ENCODE results near the gene KIAA0930. TPM values are rescaled to one million over a fixed set of nuclear protein-coding genes. Genes with fewer than 3 reads are reported as not detected.

KIAA0930 gene
- total RNA-seq (2021) (54.8 and 64.2 TPM in 2 replicates), Bru-seq, nascent RNA (percentile 52 among the genes with signal in this experiment), BruChase-seq, experiment 1, labeled RNA remaining after a 2-hour chase (percentile 57 among the genes with signal in this experiment), BruChase-seq, experiment 2, labeled RNA remaining after a 6-hour chase (percentile 68 among the genes with signal in this experiment)
- long read RNA-seq, full-length matches to known transcripts = 116 of 146 reads
- long read RNA-seq, partial matches to known transcripts = 15 of 146 reads
- long read RNA-seq, other reads (novel, unspliced or antisense) = 15 of 146 reads

DNA sequence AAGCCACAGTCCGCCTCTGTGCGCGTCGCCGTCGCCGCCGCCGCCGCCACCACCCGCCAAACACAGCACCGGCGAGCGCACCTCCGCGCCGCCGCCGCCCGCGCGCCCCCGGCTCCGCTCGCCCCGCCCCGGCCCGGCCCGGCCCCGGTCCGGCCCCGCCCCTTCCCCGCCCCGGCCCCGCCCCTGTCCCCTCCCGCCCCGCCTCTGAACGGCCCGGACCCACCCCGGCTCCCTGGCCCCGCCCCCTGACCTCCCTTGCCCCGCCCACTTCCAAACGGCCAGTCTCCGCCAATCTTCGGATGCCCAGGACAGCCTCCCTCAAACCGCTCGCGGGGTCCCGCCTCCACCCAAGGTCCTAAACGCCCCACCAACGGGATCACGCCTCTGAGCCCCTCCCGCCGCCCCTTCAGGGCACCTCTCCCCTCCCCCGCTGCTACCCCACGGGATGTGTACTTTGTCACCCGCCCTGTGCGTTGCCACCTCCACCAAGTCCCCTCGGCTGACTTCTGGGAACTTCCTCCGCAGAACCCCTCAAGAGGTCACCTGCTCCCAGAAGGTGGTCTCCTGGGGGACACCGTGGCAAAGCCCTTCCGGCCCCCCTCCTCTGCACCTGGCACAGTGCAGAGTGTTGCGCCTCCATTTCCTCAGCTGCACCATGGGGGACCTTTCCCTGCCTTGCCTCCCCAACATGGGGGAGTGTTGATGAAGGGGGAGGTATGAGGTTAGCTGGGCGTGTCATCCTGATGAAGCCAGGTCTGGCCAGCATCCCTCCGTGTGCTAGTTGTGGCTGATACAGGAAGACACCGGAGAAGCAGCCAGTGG lies at the start of gene KIAA0930:
TSS of gene KIAA0930 (minus strand) at position 85 of the 822 bp plus-strand sequence. CDS start 191 bp downstream, outside the sequence.
- BruUV-seq (replicated peaks) = no TSS peak

DNA sequence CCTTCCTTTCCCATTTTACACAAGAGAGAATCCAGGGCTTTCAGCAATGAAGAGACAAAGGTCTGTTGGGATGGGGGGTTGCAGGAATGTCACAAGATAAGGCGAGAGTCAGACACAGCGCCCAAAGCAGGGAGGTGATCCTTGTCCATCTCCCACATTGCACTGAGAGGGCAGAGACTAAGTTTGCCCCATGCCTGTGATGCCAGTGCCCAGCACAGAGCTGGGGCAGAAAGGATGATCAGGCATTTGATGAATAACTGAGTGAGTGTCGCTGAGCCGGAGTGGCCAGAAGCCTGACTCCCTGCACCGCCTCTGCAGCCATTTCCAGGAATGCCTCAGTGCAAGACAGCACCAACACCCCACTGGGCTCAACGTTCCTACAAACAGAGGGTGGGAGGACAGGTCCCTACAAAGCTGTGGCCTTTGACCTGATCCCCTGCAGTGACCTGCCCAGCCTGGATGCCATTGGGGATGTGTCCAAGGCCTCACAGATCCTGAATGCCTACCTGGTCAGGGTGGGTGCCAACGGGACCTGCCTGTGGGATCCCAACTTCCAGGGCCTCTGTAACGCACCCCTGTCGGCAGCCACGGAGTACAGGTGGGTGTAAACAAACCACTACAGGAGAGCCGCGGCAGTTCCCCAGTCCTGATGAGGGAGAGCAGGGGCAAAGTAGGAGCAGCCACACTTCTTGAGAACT lies 46.3 kb upstream of the KIAA0930 start:
- TF ChIP-seq CTCF (conservative IDR thresholded peaks at IDR 0.05; ENCODE audit: low read depth, low read length) (no peak), EZH2 (IDR thresholded peaks at IDR 0.05; ENCODE audit: borderline replicate concordance, low read depth, low read length, poor library complexity, severe bottlenecking) (no peak)
- intact Hi-C loops (cut with micrococcal nuclease; ENCODE audit: unreplicated experiment) = no loop called here
- Histone ChIP-seq H3K9me3 (ENCODE audit: low read depth, low read length, poor library complexity, severe bottlenecking) (no peaks in the 10 kb centered on the region), H3K36me3 (ENCODE audit: insufficient read depth, low read length, poor library complexity, severe bottlenecking) (no peaks in the 10 kb centered on the region), H3K4me1 (ENCODE audit: insufficient read depth, low read length, poor library complexity, severe bottlenecking) (no peaks in the 10 kb centered on the region), H3K27ac (ENCODE audit: low read depth, low read length, poor library complexity, severe bottlenecking) (no peak overlapping the region), H3K27me3 (replicated peaks; ENCODE audit: insufficient read depth, low read depth, low read length, poor library complexity) (no peaks in the 10 kb centered on the region), H3K4me3 (ENCODE audit: low read depth, low read length, poor library complexity, severe bottlenecking) (no peak overlapping the region)
- no TSS peak for BruUV-seq (replicated peaks)
- POLR2A ChIA-PET (ENCODE audit: low non-redundant PET) = no interaction called here
- no peak for DNase-seq (ENCODE audit: low spot score)
- CTCF ChIA-PET = no interaction called here

More for the DNA sequence above, at the start of gene KIAA0930:
- peak within 1 kb of the TSS; percentile 79 for H3K4me3 ChIP-seq (ENCODE audit: low read depth, low read length, poor library complexity, severe bottlenecking)
- peak within 1 kb of the TSS; percentile 34 for H3K27ac ChIP-seq (ENCODE audit: low read depth, low read length, poor library complexity, severe bottlenecking)
- DNase-seq (ENCODE audit: low spot score) = peak; percentile 77
- no peak for TF ChIP-seq CTCF (conservative IDR thresholded peaks at IDR 0.05; ENCODE audit: low read depth, low read length)
- no peak for TF ChIP-seq EZH2 (IDR thresholded peaks at IDR 0.05; ENCODE audit: borderline replicate concordance, low read depth, low read length, poor library complexity, severe bottlenecking)
- H3K9me3 ChIP-seq (ENCODE audit: low read depth, low read length, poor library complexity, severe bottlenecking) = no peaks in the 10 kb centered on the region
- no peaks in the 10 kb centered on the region for H3K36me3 ChIP-seq (ENCODE audit: insufficient read depth, low read length, poor library complexity, severe bottlenecking)
- CTCF ChIA-PET = no interaction called here
- intact Hi-C loops (cut with micrococcal nuclease; ENCODE audit: unreplicated experiment) = no loop called here
- POLR2A ChIA-PET (ENCODE audit: low non-redundant PET) = no interaction called here
- no peaks in the 10 kb centered on the region for H3K27me3 ChIP-seq (replicated peaks; ENCODE audit: insufficient read depth, low read depth, low read length, poor library complexity)
- peaks cover 14% of the 10 kb centered on the region for H3K4me1 ChIP-seq (ENCODE audit: insufficient read depth, low read length, poor library complexity, severe bottlenecking)

DNA sequence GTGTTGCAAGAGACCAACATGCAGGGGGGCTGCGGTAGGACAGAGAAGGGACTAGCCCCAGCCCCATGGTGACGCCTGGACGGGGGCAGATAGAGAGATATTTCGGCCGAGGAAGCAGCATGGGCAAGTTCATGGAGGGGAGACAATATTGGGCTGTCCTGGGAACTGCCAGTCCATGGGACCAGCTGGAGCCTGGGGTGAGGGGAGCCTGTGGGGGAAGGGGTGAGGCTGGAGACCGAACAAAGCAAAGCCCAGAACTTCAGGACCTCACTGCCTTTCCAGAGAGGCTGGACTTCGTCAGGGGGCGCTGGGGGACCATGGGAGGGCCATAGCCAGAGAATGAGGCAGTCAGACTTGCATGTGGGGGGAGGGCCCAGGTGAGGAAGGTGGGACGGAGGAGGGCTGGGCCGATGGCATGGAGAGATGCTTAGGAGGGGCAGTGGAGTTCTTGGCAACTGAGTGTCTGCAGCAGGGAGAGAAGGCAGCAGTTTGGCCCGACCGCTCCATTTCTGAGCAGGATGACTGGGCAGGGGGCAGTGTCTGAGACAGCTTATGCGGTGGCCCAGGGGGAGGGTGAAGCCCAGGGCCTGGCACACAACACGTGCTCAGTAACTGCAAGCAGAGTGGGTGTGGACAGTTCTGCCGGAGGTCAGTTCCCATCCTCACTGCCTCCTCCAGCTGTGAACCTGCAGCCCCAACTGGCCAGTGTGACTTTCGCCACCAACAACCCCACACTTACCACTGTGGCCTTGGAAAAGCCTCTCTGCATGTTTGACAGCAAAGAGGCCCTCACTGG lies 44.8 kb upstream of the KIAA0930 start:
- TF ChIP-seq EZH2 (IDR thresholded peaks at IDR 0.05; ENCODE audit: borderline replicate concordance, low read depth, low read length, poor library complexity, severe bottlenecking) = no peak
- TF ChIP-seq CTCF (conservative IDR thresholded peaks at IDR 0.05; ENCODE audit: low read depth, low read length) = no peak
- H3K4me3 ChIP-seq (ENCODE audit: low read depth, low read length, poor library complexity, severe bottlenecking) = no peak overlapping the region
- H3K9me3 ChIP-seq (ENCODE audit: low read depth, low read length, poor library complexity, severe bottlenecking) = no peaks in the 10 kb centered on the region
- H3K27ac ChIP-seq (ENCODE audit: low read depth, low read length, poor library complexity, severe bottlenecking) = no peak overlapping the region
- H3K27me3 ChIP-seq (replicated peaks; ENCODE audit: insufficient read depth, low read depth, low read length, poor library complexity) = no peaks in the 10 kb centered on the region
- no peaks in the 10 kb centered on the region for H3K4me1 ChIP-seq (ENCODE audit: insufficient read depth, low read length, poor library complexity, severe bottlenecking)
- BruUV-seq (replicated peaks) = no TSS peak
- intact Hi-C loops (cut with micrococcal nuclease; ENCODE audit: unreplicated experiment) = no loop called here
- no peaks in the 10 kb centered on the region for H3K36me3 ChIP-seq (ENCODE audit: insufficient read depth, low read length, poor library complexity, severe bottlenecking)
- ChIA-PET CTCF (no interaction called here), POLR2A (ENCODE audit: low non-redundant PET) (no interaction called here)
- no peak for DNase-seq (ENCODE audit: low spot score)

Data from A673 (cell line).